HG03439 (cell line): ENCODE data around the gene TCERG1.
"Not testable (repeated sequence)": the region's sequence is repeated elsewhere in the genome, so short reads cannot be mapped to it uniquely, and the experiment has no call there.

ENCODE experiments used
- ATAC-seq: cut with Tn5 transposase; IDR thresholded peaks from one replicate; pipeline ENCODE4 v1.9.1; 2021; ENCODE audit warnings: mild to moderate bottlenecking, moderate library complexity; ENCODE audit not compliant: unreplicated experiment

Gene TCERG1

DNA sequence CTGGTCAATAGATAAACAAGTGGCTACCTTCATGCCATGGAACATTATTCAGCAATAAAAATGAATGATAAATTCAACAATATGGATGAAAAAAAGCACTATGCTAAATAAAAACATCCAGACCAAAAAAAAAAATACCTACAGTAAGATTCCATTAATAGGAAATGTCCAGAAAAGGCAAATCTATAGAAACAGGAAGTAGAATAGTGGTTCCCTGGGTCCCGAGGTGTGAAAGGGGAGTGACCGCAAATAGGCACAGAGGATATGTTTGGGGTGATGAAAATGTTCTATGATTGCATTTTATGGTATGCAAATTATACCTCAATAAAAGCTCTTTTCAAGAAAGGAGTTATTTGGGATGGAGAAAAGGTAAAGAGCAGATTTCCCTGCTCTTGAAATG, 72.4 kb downstream of the TCERG1 start:
- ATAC-seq = no peak

DNA sequence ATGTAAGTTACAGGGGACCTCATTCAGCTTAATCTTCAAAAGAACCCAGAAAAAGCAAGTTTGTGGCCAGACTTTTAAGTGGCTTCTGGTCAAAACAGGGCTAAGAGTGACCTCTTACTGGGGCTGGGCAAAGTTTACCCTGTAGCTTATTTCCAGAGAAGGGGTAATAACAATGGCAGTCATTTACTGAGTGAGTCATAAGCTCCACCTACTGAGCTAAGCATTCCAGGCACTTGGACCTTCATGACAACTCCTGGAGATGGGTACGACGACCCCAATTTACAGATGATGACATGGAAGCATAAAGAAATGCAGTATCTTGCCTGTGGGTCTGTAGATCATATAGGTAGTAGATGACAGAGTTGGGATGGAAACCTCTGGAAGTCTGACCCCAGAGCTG, 73.6 kb downstream of the TCERG1 start:
- no peak for ATAC-seq

DNA sequence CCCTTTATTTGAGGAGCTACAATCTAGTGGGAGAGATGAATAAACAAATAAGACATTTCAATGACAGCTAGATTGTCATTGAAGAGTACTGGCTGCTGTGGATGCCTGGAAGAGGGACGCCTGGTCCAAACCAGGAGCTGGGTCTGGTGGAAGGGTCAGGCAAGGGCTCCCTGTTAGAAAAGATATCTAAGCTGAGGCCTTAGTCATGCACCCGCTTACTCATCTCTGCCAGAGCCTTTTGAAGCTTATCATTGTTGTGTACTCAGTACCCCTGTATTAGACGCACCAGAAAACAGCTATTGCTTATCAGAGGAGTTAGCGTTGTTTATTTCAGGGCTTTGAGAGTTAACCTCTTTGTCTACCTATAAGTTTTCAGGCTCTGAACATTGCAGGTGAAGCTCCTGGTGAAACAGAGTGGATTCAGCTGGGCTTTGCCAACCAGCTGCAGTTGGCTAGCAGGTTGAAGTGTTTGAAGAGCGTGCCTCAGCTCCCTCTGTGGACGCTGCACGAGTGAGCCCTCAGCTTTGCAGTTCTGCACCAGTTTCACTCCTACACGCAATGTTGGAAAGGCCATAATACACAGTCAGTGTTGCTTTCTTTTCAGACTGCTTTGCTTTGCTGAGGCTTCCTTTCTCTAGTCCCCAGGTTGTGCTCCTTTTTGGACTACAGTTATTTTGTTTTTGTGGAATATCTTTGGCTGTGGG, 74.4 kb downstream of the TCERG1 start:
- ATAC-seq = no peak

DNA sequence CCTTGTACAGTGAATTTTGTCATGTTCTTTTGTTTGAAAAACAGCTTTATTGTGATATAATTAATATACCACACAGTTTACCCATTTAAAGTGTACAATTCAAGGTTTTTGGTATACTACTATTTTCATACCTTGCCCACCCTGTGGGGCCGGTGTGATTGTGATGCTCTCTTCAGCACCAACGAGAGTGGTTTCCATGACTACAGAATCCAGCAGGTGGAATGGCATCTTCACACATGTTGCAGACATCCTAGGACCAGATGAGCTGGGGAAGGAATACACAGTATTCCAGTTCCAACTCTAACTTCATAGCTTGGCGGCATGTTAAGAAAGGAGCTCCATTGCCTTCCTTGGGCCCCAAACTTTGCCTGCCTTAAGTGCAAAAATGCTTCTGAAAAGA, 76.6 kb downstream of the TCERG1 start:
- ATAC-seq = no peak

DNA sequence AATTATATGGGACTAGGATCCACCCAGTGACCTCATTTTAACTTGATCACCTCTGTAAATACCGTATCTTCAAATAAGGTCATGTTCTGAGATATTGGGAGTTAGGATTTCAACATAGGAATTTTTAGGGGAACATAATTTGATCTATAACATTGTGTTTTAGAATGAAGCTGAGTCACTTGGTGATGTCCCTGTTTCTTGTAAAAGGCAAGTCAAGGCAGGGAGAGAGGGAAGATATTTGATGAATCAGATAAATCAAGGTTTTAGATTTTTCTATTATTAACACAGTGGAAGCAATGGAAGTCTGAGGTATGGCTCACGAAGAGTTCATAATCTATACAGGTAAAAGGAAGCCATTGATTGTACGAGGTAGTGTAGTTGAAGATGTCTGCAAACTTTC, 80.7 kb downstream of the TCERG1 start:
- ATAC-seq = no peak

DNA sequence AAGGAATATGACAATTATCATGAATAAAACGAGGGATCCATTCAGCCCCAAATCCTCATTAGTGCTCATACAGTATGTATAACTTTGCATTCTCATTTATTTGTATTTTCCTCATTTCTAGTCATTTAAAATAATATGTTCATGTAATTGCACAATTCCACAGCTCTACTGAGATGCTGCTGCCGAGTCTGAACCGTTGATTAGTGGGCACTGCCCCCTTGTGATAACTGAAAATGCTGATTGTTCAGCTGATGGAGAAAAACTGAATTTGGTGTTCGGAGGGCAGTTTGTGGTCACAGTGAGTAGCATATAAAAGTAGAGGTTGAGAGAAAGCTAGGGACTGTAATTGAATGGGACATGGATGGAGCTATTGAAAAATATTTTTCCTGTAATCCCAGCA, 81.1 kb downstream of the TCERG1 start:
- ATAC-seq = no peak

DNA sequence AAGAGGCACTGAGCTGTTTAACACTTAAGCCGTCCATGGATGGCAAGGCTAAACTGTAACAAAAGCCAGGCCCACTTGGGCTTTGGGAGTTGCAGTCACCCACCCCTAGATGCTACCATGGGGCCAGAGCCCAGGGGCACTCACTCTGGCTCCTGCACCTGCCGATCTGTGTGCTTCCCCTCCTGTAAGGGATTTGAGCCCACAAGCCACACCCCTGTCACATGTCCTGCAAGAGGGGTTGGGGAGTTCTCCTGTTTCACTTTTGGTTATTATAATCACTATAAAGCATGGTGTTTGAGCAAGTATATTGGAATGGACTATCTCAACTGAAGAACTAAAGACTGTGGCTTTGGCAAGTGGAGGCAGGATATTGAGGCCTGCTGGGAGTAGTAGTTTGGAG, 82.9 kb downstream of the TCERG1 start:
- peak; percentile 53 for ATAC-seq

DNA sequence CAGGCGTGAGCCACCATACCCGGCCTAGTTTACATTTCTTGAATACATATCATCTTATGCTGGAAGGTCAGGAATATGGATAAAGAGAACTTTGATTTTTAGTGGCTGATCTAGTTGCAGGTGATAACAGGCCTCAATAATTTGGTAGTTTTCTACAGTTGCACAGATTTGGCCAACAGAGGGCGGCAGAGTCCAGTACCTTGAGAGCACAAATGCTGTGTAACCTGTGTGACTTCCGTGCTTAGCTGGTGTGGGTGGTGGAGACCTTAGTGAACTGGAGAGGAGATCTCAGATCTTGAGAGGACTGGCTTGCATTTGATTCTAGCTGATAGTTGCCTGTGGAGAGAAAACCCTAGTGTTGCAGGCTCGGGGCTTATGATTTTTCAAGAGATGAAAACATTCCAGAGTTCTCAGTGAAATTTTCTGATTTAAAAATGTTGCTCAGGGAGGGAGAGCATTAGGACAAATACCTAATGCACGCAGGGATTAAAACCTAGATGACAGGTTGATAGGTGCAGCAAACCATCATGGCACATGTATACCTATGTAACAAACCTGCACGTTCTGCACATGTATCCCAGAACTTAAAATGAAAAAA, 86.2 kb downstream of the TCERG1 start:
- ATAC-seq = peak; percentile 92

DNA sequence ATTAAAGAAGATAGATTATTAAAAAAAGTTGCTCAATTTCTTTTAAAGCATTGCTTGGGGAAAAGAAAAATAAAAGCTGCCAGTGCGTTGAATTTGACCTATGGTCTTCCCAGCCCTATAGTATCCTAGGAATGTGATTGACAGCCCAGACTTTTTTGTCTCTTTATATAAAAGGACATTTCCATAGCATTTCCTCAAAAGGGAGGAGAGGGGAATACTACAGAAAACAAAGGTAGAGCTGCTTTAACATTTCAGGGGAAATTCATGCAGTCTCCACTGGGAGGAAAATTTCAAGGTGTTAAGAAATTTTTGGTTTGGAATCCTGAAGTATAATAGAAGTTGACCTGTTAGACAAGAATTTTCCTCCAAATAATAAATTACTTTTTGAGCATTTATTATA, 86.7 kb downstream of the TCERG1 start:
- no peak for ATAC-seq

DNA sequence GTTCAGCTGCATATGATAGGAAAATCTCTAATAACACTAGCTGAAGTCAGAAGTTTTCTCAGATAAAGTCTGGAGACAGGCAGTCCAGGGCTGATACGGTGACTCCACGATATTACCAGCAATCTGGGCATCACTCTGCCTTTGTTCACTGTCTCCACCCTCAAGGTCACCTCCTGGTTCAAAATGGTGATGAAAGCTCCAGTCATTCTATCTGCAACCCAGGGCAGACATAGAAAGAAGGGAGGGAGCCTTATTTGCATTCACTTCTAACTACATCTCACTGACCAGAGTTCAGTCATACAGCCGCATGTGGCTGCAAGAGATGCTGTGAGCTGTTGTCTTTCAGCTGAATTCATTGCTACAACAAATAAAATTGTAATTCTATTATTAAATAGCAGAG, 91.3 kb downstream of the TCERG1 start:
- ATAC-seq = no peak

DNA sequence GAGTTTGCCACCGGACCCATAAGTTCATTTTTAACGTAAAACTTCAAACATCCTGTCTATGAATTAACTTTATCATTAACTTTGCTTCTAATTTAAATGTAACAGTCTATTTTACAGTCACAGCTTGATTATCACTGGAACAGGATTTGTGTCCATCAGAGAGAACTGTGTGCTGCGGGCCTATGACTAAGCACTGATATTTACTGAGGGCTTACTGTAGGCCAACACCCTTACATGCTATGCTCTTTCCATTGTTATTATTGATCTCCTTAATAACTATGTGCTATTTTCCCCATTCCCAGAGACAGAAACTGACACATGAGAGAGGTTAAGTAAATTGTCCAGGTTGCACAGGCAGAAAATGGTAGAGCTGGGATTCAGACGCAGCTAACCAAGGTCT, 92.8 kb downstream of the TCERG1 start:
- no peak for ATAC-seq

DNA sequence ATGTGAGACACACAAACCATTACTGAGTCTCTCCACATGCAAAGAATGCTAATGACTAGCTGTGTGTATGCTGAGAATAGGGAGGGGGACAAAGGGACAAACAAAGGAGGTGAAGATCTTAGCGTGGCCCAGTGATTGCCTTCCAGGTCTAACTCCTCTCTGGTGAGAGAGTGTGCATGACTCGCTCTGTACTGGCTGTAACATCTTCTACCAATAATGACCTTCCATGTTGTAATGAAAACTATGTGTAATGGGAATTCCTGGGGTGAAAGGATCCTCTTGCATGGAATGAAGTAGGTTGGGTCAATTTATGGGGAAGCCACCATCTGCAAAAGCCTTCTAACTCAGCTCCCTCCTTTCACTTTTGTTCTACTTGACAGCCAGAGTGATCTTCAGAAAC, 93.3 kb downstream of the TCERG1 start:
- no peak for ATAC-seq

DNA sequence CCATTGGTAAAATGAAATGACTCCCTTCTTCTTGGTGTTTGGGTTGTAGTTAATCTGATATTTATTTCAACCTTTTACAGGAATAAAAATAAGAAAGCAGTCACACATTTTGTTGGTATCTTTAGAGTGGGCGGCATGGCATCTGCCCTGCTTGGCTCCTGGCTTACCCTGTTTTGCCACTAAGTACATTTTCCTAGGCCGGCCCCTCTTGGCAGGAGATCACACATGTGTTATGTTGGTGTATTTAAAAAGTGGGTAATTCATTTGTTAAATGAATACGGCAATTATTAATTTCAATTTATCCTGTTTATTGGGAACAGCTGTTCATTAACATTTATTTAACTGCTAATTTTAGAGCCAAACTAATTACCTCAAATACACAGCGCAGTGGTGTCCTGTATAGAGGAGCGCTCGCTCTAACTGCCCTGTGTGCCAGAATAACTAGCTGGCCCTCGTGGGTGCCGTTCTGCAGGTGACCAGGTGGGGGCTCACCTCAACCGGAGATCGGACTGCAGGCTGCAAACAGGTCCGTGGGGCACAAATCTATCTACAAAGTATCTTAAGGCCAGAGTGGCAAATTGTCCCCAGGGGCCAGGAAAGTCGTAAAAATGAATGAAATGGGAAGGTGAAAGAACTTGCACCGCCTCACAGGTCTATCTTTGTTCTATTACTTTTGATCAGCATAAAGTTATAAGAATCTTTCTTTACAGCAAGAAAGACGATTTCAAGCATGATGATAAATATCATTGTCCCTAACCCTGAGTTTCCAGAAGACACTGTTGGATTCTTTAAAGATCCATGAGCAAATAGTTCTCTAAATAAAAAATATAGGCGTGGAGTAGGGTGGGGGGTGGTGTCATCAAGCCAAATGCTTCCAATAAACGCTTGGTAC, 95.1 kb downstream of the TCERG1 start:
- ATAC-seq = peak; percentile 96

DNA sequence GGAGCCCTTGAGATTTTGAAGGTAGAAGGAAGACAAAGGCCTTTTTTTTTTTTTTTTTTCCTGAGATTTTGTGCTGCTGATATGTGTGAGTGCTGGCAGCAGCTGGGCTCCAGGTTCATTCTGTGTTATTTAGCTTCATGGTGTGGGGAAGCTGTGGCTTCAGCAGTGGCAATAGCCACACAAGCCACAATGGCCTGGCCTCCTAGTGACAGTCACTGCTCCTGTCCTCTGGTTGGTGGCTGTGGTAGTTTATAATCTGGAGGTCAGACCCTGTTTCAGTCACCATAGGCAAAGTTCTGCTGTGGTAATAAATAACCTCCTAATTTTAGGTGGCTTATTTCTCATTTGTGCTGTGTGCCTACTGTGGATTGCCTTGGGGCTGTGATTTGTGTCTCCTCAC, 97.1 kb downstream of the TCERG1 start:
- no peak for ATAC-seq

DNA sequence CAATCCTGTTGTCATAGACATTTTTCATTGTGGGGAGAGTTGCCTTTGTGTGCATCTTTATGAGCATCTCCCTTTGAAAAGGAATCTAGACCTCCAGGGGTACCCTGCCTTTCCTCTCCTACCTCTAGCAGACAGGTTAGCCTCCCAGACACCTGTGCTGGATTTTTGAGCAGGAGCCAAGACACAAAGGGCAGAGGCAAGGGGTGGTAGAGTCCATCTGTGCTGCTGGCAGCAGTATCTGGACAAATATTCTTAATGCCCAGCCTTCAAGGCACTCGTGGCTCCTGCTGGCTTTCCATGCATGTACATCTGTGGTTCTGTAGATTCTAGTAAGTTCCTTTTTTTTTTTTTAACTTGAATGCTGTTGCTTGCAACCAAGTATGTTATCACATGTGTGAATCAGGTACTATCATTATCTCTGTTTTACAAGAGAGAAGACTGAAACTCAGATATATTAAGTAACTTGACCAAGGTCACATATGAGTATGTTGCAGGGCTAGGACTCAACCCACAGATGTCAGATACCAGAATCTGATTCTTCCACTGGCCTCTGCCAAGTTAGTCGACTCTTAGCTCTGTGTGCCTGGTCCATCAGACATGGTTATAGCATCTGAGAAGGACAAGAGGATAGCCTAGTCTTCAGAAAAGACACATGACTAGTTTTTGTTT, 101.8 kb downstream of the TCERG1 start:
- ATAC-seq = no peak

DNA sequence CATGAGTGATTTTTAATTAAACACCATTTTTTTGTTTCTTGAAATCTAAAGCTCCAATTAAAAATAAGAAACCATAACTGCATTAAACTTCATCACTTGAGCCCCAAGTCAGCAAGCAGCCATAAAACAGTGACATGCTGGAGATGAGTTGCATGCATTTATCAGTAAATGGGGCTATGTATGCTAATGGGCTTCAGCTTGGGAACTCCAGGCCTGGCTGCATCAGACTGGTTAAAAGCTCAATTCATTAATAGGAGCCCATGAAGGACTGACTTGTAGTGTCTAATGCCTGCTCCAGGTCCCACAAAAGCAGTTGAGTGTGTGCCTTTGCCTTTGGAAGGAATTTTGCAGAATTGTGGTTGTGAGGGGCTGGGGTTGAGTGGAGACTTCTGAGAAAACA, 102.5 kb downstream of the TCERG1 start:
- ATAC-seq = no peak

DNA sequence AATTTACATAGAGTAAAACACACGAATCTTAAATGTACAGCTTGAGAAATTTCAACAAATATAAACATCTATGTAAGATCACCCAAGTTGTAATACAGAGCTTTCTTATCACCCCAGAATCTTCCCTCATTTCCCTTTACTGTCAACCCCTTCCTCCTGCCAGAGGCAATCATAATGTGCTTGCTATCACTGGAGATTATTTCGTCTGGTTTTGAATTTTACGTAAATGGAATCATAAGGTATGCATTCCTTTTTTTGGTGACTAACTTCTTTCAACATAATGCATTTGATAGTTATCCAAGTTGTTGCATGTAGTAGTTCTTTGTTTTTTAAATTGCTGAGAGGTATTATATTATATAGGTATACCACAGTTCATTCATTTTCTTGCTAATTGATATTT, 106.3 kb downstream of the TCERG1 start:
- no peak for ATAC-seq

DNA sequence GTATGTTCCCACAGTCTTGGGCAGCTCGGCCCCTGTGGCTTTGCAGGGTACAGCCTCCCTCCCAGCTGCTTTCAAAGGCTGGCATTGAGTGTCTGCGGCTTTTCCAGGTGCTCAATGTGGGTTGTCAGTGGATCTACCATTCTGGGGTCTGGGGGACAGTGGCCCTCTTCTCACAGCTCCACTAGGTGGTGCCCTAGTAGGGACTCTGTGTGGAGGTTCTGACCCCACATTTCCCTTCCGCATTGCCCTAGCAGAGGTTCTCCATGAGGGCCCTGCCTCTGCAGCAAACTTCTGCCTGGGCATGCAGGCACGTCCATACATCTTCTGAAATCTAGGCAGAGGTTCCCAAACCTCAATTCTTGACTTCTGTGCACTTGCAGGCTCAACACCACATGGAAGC, 109.8 kb downstream of the TCERG1 start:
- not testable (repeated sequence) for ATAC-seq

DNA sequence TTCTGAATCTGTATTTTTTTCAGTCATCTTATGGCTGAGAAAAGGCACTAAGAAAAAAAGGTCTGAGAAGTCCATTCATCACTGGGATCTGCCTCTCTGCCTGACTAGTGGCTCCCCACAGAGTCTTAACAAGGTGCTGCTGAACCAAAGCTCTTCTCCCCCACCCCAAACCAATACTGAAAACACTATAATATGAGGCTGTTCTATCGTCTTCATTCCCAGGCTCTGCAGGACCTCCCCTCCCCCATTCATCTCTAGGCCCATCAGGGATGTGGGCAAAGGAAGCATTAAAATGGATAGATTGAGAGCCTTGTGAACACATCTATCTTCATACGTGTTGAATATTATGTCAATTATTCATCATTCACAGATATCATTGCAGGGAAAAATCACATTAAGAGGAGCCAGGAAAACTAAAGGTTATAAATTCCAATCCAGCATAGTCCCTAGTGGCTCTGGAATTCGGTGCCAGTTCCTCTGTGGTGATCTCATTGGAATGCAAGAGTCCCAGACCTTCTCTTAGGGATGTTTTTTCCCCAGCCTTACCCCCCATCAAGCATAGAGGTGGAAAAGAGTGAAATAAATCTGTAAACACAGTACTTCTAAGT, 113.2 kb downstream of the TCERG1 start:
- no peak for ATAC-seq
